Measurements from ENCODE around the gene FDXR.

Gene FDXR

GRCh38 chr17:74863420-74864296 is 9.1 kb downstream of the FDXR start:
- TF ChIP-seq CTCF (IDR thresholded peaks at IDR 0.05; ENCODE audit: insufficient read depth, low read depth, low read length, missing control alignments) = no peak
- DNase-seq (ENCODE audit: low read depth) = no peak
- no peak overlapping the region for H3K4me3 ChIP-seq (ENCODE audit: low read length)

- DNase-seq (ENCODE audit: low read depth) = no peak
- no peak for TF ChIP-seq CTCF (IDR thresholded peaks at IDR 0.05; ENCODE audit: insufficient read depth, low read depth, low read length, missing control alignments)
- no peak overlapping the region for H3K4me3 ChIP-seq (ENCODE audit: low read length)
These were observed 9.9 kb downstream of the FDXR start for GRCh38 chr17:74862919-74863318.

- peak; percentile 57 for TF ChIP-seq CTCF (IDR thresholded peaks at IDR 0.05; ENCODE audit: insufficient read depth, low read depth, low read length, missing control alignments)
- no peak overlapping the region for H3K4me3 ChIP-seq (ENCODE audit: low read length)
- DNase-seq (ENCODE audit: low read depth) = peak; percentile 23
These were observed 10.5 kb downstream of the FDXR start for GRCh38 chr17:74862108-74862901.

- no peak for TF ChIP-seq CTCF (IDR thresholded peaks at IDR 0.05; ENCODE audit: insufficient read depth, low read depth, low read length, missing control alignments)
- DNase-seq (ENCODE audit: low read depth) = no peak
- H3K4me3 ChIP-seq (ENCODE audit: low read length) = no peak overlapping the region
These were observed 11.1 kb downstream of the FDXR start for GRCh38 chr17:74861662-74862107.

- H3K4me3 ChIP-seq (ENCODE audit: low read length) = no peak overlapping the region
- no peak for TF ChIP-seq CTCF (IDR thresholded peaks at IDR 0.05; ENCODE audit: insufficient read depth, low read depth, low read length, missing control alignments)
- DNase-seq (ENCODE audit: low read depth) = no peak
These were observed 11.7 kb downstream of the FDXR start for GRCh38 chr17:74860872-74861661.

GRCh38 chr17:74860229-74860871 is 12.4 kb downstream of the FDXR start:
- H3K4me3 ChIP-seq (ENCODE audit: low read length) = no peak overlapping the region
- DNase-seq (ENCODE audit: low read depth) = no peak
- TF ChIP-seq CTCF (IDR thresholded peaks at IDR 0.05; ENCODE audit: insufficient read depth, low read depth, low read length, missing control alignments) = no peak
